MM.1S (cell line): ENCODE results near the gene ARHGAP33.

ENCODE experiments used
- EZH2 ChIP-seq: fragments of 300-600 bp; sonication (generic); optimal IDR thresholded peaks from 2 replicates; pipeline ENCODE3; 2017; ENCODE audit warnings: low read depth, mild to moderate bottlenecking, antibody characterized with exemption, low read length, mixed read lengths
- EZH2phosphoT487 ChIP-seq: fragments of 300-600 bp; sonication (generic); IDR thresholded peaks from 2 replicates; pipeline ENCODE4 v1.6.1; 2018; ENCODE audit warnings: antibody characterized with exemption, low read length
- TF ChIP-seq, protein P1 (sequence below): fragments of 300-600 bp; sonication (generic); IDR thresholded peaks from 2 replicates; pipeline ENCODE4 v1.5.1; 2016; ENCODE audit warnings: antibody characterized with exemption, low read length, mixed read lengths

DNA sequence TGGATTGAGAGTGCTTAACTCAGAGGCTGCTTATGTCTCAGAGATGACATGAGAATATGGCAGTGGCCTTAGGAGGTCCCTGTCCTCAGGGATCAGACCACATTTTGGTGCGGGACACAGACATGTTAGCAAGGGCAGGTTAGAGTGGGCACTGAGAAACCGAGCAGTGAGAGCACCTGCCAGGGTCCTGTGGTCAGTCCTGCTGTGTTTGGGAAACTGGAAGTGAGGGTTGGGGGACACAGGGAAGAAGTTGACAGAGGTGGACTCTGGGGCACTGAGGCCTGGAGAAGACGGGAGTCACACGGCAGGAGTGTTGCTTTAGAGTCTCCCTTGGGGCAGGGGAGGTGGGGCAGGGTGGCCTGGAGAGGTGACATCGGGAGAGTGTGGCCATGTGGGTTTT lies 40.5 kb upstream of the ARHGAP33 start:
- TF ChIP-seq, protein P1, sequence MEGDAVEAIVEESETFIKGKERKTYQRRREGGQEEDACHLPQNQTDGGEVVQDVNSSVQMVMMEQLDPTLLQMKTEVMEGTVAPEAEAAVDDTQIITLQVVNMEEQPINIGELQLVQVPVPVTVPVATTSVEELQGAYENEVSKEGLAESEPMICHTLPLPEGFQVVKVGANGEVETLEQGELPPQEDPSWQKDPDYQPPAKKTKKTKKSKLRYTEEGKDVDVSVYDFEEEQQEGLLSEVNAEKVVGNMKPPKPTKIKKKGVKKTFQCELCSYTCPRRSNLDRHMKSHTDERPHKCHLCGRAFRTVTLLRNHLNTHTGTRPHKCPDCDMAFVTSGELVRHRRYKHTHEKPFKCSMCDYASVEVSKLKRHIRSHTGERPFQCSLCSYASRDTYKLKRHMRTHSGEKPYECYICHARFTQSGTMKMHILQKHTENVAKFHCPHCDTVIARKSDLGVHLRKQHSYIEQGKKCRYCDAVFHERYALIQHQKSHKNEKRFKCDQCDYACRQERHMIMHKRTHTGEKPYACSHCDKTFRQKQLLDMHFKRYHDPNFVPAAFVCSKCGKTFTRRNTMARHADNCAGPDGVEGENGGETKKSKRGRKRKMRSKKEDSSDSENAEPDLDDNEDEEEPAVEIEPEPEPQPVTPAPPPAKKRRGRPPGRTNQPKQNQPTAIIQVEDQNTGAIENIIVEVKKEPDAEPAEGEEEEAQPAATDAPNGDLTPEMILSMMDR: no peak
- TF ChIP-seq EZH2phosphoT487 (no peak), EZH2 (no peak)
